ENCODE results near the gene WWC1. TPM values are rescaled to one million over a fixed set of nuclear protein-coding genes. Genes with fewer than 3 reads are reported as not detected.

WWC1 gene
- total RNA-seq, 2 experiments from 2014 or later, result 1.0 to 1.3 TPM

- no peak for TF ChIP-seq CTCF (IDR thresholded peaks at IDR 0.05)
- ATAC-seq (ENCODE audit: poor library complexity) (no peak), DNase-seq (no peak)
- Histone ChIP-seq H3K27ac (ENCODE audit: low read depth in 1 of 2, low read length in 2 of 2) (no peak overlapping the region), H3K36me3 (ENCODE audit: insufficient read depth, low read length) (no peaks in the 10 kb centered on the region), H3K4me1 (ENCODE audit: insufficient read depth, low read length) (no peaks in the 10 kb centered on the region), H3K9me3 (ENCODE audit: control insufficient read depth in 1 of 2, insufficient read depth in 1 of 2, low read length in 2 of 2) (no peaks in the 10 kb centered on the region), H3K27me3 (ENCODE audit: control insufficient read depth in 1 of 2, insufficient read depth in 2 of 2, low read length in 2 of 2) (no peaks in the 10 kb centered on the region), H3K4me3 (ENCODE audit: low read length) (no peak overlapping the region)
- intact Hi-C loops (cut with DNase I, micrococcal nuclease), result no loop called here
- H3K9me3 Mint-ChIP-seq, result no peaks in the 10 kb centered on the region
- no peaks in the 10 kb centered on the region for H3K4me1 Mint-ChIP-seq (ENCODE audit: low read depth)
- ChIA-PET CTCF (no interaction called here), POLR2A (no interaction called here)
- no peak overlapping the region for H3K4me3 Mint-ChIP-seq
- H3K27ac Mint-ChIP-seq, result no peak overlapping the region
- H3K27me3 Mint-ChIP-seq, result no peaks in the 10 kb centered on the region
- no peaks in the 10 kb centered on the region for H3K36me3 Mint-ChIP-seq (ENCODE audit: low read depth)
Observed at GRCh38 chr5:168401880-168402279, 110.4 kb downstream of the WWC1 start.

- no peaks in the 10 kb centered on the region for H3K27me3 ChIP-seq (ENCODE audit: control insufficient read depth in 1 of 2, insufficient read depth in 2 of 2, low read length in 2 of 2)
- no peak for ATAC-seq (ENCODE audit: poor library complexity)
- Mint-ChIP-seq H3K4me3 (no peak overlapping the region), H3K27me3 (no peaks in the 10 kb centered on the region), H3K4me1 (ENCODE audit: low read depth) (peaks cover 6% of the 10 kb centered on the region), H3K27ac (no peak overlapping the region), H3K9me3 (no peaks in the 10 kb centered on the region), H3K36me3 (ENCODE audit: low read depth) (no peaks in the 10 kb centered on the region)
- H3K27ac ChIP-seq (ENCODE audit: low read depth in 1 of 2, low read length in 2 of 2), result no peak overlapping the region
- peaks cover 11% of the 10 kb centered on the region for H3K4me1 ChIP-seq (ENCODE audit: insufficient read depth, low read length)
- no peak overlapping the region for H3K4me3 ChIP-seq (ENCODE audit: low read length)
- no peaks in the 10 kb centered on the region for H3K9me3 ChIP-seq (ENCODE audit: control insufficient read depth in 1 of 2, insufficient read depth in 1 of 2, low read length in 2 of 2)
- intact Hi-C loops (cut with DNase I, micrococcal nuclease), result no loop called here
- POLR2A ChIA-PET, result no interaction called here
- H3K36me3 ChIP-seq (ENCODE audit: insufficient read depth, low read length), result no peaks in the 10 kb centered on the region
- DNase-seq, result no peak
- CTCF ChIA-PET, result no interaction called here
- TF ChIP-seq CTCF (IDR thresholded peaks at IDR 0.05), result no peak
Observed at GRCh38 chr5:168404365-168404764, 112.9 kb downstream of the WWC1 start.

GRCh38 chr5:168407211-168407610 is 115.8 kb downstream of the WWC1 start:
- intact Hi-C loops (cut with DNase I, micrococcal nuclease), result no loop called here
- H3K4me1 ChIP-seq (ENCODE audit: insufficient read depth, low read length), result peaks cover 22% of the 10 kb centered on the region
- Mint-ChIP-seq H3K4me1 (ENCODE audit: low read depth) (peaks cover 19% of the 10 kb centered on the region), H3K9me3 (no peaks in the 10 kb centered on the region), H3K27ac (no peak overlapping the region), H3K4me3 (no peak overlapping the region), H3K27me3 (no peaks in the 10 kb centered on the region), H3K36me3 (ENCODE audit: low read depth) (no peaks in the 10 kb centered on the region)
- TF ChIP-seq CTCF (IDR thresholded peaks at IDR 0.05), result no peak
- no peak overlapping the region for H3K27ac ChIP-seq (ENCODE audit: low read depth in 1 of 2, low read length in 2 of 2)
- CTCF ChIA-PET, result no interaction called here
- H3K9me3 ChIP-seq (ENCODE audit: control insufficient read depth in 1 of 2, insufficient read depth in 1 of 2, low read length in 2 of 2), result no peaks in the 10 kb centered on the region
- no peak overlapping the region for H3K4me3 ChIP-seq (ENCODE audit: low read length)
- POLR2A ChIA-PET, result no interaction called here
- no peaks in the 10 kb centered on the region for H3K27me3 ChIP-seq (ENCODE audit: control insufficient read depth in 1 of 2, insufficient read depth in 2 of 2, low read length in 2 of 2)
- H3K36me3 ChIP-seq (ENCODE audit: insufficient read depth, low read length), result no peaks in the 10 kb centered on the region
- DNase-seq, result no peak
- ATAC-seq (ENCODE audit: poor library complexity), result no peak
